H9 (cell line): Measurements from ENCODE around the gene KIF2C. TPM values are rescaled to one million over a fixed set of nuclear protein-coding genes. Genes with fewer than 3 reads are reported as not detected.

ENCODE experiments used
- DNase-seq: peaks from one replicate; pipeline ENCODE4 v3.0.0-alpha.2; 2017
- H2AFZ ChIP-seq: one replicate; pipeline ENCODE4 v1.6.1; 2013; ENCODE audit warnings: mild to moderate bottlenecking, low read length, control low read depth, moderate library complexity
- H2AK5ac ChIP-seq: 2 replicates; pipeline ENCODE4 v1.6.1; 2013; ENCODE audit warnings: low read length, control low read depth, mixed read lengths; ENCODE audit not compliant: insufficient read length
- H2BK120ac ChIP-seq: one replicate; pipeline ENCODE4 v1.6.1; 2013; ENCODE audit warnings: low read depth, mild to moderate bottlenecking, low read length, control low read depth, inconsistent platforms; ENCODE audit not compliant: poor library complexity, severe bottlenecking
- H2BK12ac ChIP-seq: 2 replicates; pipeline ENCODE4 v1.6.1; 2013; ENCODE audit warnings: low read length, control low read depth, mixed read lengths, low read depth; ENCODE audit not compliant: insufficient read length
- H2BK15ac ChIP-seq: 2 replicates; pipeline ENCODE4 v1.6.1; 2013; ENCODE audit warnings: low read depth, low read length, control low read depth
- H2BK20ac ChIP-seq: one replicate; pipeline ENCODE4 v1.6.1; 2013; ENCODE audit warnings: low read depth, mild to moderate bottlenecking, low read length, control low read depth, inconsistent platforms; ENCODE audit not compliant: poor library complexity, severe bottlenecking
- H2BK5ac ChIP-seq: 2 replicates; pipeline ENCODE4 v1.6.1; 2013; ENCODE audit warnings: low read length, control low read depth, mixed read lengths; ENCODE audit not compliant: insufficient read length
- H3K14ac ChIP-seq: 2 replicates; pipeline ENCODE4 v1.6.1; 2013; ENCODE audit warnings: low read length, control low read depth; ENCODE audit not compliant: insufficient read depth
- H3K18ac ChIP-seq: 2 replicates; pipeline ENCODE4 v1.6.1; 2013; ENCODE audit warnings: low read depth, mild to moderate bottlenecking, mixed read lengths, low read length, control low read depth; ENCODE audit not compliant: insufficient read length
- H3K23ac ChIP-seq: 2 replicates; pipeline ENCODE4 v1.6.1; 2013; ENCODE audit warnings: low read length, control low read depth, mixed read lengths, low read depth; ENCODE audit not compliant: insufficient read length
- H3K23me2 ChIP-seq: 2 replicates; pipeline ENCODE4 v1.6.1; 2013; ENCODE audit warnings: low read depth, mild to moderate bottlenecking, mixed read lengths, low read length, control low read depth; ENCODE audit not compliant: insufficient read length, poor library complexity, severe bottlenecking
- H3K27ac ChIP-seq: 2 replicates; pipeline ENCODE4 v1.5.1; 2013; ENCODE audit warnings: low read length, control low read depth, mixed read lengths, low read depth; ENCODE audit not compliant: insufficient read length
- H3K27me3 ChIP-seq: 2 replicates; pipeline ENCODE4 v1.6.1; 2013; ENCODE audit warnings: low read length, control low read depth, inconsistent platforms; ENCODE audit not compliant: insufficient read depth
- H3K4ac ChIP-seq: 2 replicates; pipeline ENCODE4 v1.6.1; 2013; ENCODE audit warnings: low read depth, mild to moderate bottlenecking, control low read depth, inconsistent platforms, low read length, moderate library complexity
- H3K4me1 ChIP-seq: 2 replicates; pipeline ENCODE4 v1.6.1; 2013; ENCODE audit warnings: low read length, control low read depth, inconsistent platforms; ENCODE audit not compliant: insufficient read depth
- H3K4me2 ChIP-seq: 2 replicates; pipeline ENCODE4 v1.6.1; 2013; ENCODE audit warnings: low read length, control low read depth, mixed read lengths; ENCODE audit not compliant: insufficient read length, insufficient read depth
- H3K56ac ChIP-seq: 2 replicates; pipeline ENCODE4 v1.6.1; 2013; ENCODE audit warnings: low read depth, mild to moderate bottlenecking, mixed read lengths, low read length, control low read depth; ENCODE audit not compliant: insufficient read length
- H3K79me1 ChIP-seq: 2 replicates; pipeline ENCODE4 v1.6.1; 2013; ENCODE audit warnings: low read depth, mild to moderate bottlenecking, moderate library complexity, low read length, control low read depth, inconsistent platforms; ENCODE audit not compliant: insufficient read depth, poor library complexity, severe bottlenecking
- H3K79me2 ChIP-seq: 2 replicates; pipeline ENCODE4 v1.6.1; 2013; ENCODE audit warnings: low read length, control low read depth, inconsistent platforms; ENCODE audit not compliant: insufficient read depth
- H3K9ac ChIP-seq: 2 replicates; pipeline ENCODE4 v1.6.1; 2013; ENCODE audit warnings: low read length, control low read depth, mixed read lengths; ENCODE audit not compliant: insufficient read length; ENCODE audit errors: extremely low read depth
- H3K9me3 ChIP-seq: one replicate; pipeline ENCODE4 v1.6.1; 2013; ENCODE audit warnings: low read depth, low read length, inconsistent platforms; ENCODE audit not compliant: control insufficient read depth
- H3T11ph ChIP-seq: one replicate; pipeline ENCODE4 v1.6.1; 2013; ENCODE audit warnings: mild to moderate bottlenecking, low read length, control low read depth, inconsistent platforms
- H4K20me1 ChIP-seq: one replicate; pipeline ENCODE4 v1.6.1; 2013; ENCODE audit not compliant: control insufficient read depth, insufficient read length, insufficient read depth
- H4K5ac ChIP-seq: 2 replicates; pipeline ENCODE4 v1.6.1; 2013; ENCODE audit warnings: low read depth, mild to moderate bottlenecking, mixed read lengths, low read length, control low read depth; ENCODE audit not compliant: insufficient read length
- H4K8ac ChIP-seq: replicated peaks from 2 replicates; pipeline ENCODE4 v1.6.1; 2013; ENCODE audit warnings: low read length, control low read depth, mixed read lengths, low read depth; ENCODE audit not compliant: insufficient read length
- H4K91ac ChIP-seq: 2 replicates; pipeline ENCODE4 v1.6.1; 2013; ENCODE audit warnings: low read depth, mild to moderate bottlenecking, moderate library complexity, mixed read lengths, low read length, control low read depth; ENCODE audit not compliant: insufficient read length
- H3K27ac Mint-ChIP-seq, 3 experiments: 2 replicates in 2 of 3; 3 replicates in 1 of 3; pipeline ENCODE4 v1.8.0; 2020 to 2021; ENCODE audit warnings: mixed read lengths in 3 of 3, mild to moderate bottlenecking in 1 of 3, moderate library complexity in 1 of 3
- H3K27me3 Mint-ChIP-seq: 2 replicates; pipeline ENCODE4 v1.8.0; 2021; ENCODE audit warnings: low read depth, mild to moderate bottlenecking, moderate library complexity, mixed read lengths
- H3K36me3 Mint-ChIP-seq, 3 experiments: 2 replicates in 2 of 3; 3 replicates in 1 of 3; pipeline ENCODE4 v1.8.0; 2020 to 2021; ENCODE audit warnings: low read depth in 3 of 3, mixed read lengths in 3 of 3; ENCODE audit not compliant: insufficient read depth in 1 of 3
- H3K4me1 Mint-ChIP-seq, 2 experiments: 2 replicates each; pipeline ENCODE4 v1.8.0; 2020; ENCODE audit warnings: mixed read lengths in 2 of 2
- H3K4me3 Mint-ChIP-seq, 2 experiments: 2 replicates in 1 of 2; 3 replicates in 1 of 2; pipeline ENCODE4 v1.8.0; 2020 to 2021; ENCODE audit warnings: mild to moderate bottlenecking in 2 of 2, mixed read lengths in 2 of 2, moderate library complexity in 1 of 2
- H3K9me3 Mint-ChIP-seq, 2 experiments: 2 replicates in 1 of 2; 3 replicates in 1 of 2; pipeline ENCODE4 v1.8.0; 2020; ENCODE audit warnings: mild to moderate bottlenecking in 2 of 2, mixed read lengths in 2 of 2, moderate library complexity in 1 of 2
- CTCF ChIP-seq: fragments of 200-600 bp; sonication (generic); conservative IDR thresholded peaks from 3 replicates; pipeline ENCODE4 v1.8.0; 2021; ENCODE audit warnings: antibody characterized with exemption, mild to moderate bottlenecking
- WGBS: extraction: QIAGEN DNeasy Blood & Tissue Kit; methylation state at CpG from one replicate; pipeline ENCODE4 v1.1.7; 2013; ENCODE audit warnings: missing lambda C conversion rate, low lambda C conversion rate, mixed read lengths; ENCODE audit not compliant: insufficient read length; ENCODE audit errors: extremely low coverage; 5-methylcytosine and 5-hydroxymethylcytosine counted together
- total RNA-seq: library from RNA; stranded (reverse); gene quantifications from 2 replicates; pipeline ENCODE4 v1.2.1, GENCODE V29; 2021

The KIF2C gene
- total RNA-seq, 1 experiment from 2014 or later, result 73.1 TPM

- Histone ChIP-seq H3K79me2 (no peaks in the 10 kb centered on the region), H3K27ac (no peak overlapping the region)
- peak overlapping the region; percentile 3 to 18; a peak in 2 of 5 replicates for H3K4me3 Mint-ChIP-seq
These were observed 62.8 kb downstream of the KIF2C start for GRCh38 chr1:44802306-44803061.

More at GRCh38 chr1:44802306-44803061, 62.8 kb downstream of the KIF2C start:
- H3K9ac ChIP-seq, result no peak overlapping the region
- H3K9me3 Mint-ChIP-seq, result no peaks in the 10 kb centered on the region
- no peak overlapping the region for H3T11ph ChIP-seq
- no peak for DNase-seq
- peaks cover 3% of the 10 kb centered on the region for H3K27me3 Mint-ChIP-seq
- H3K56ac ChIP-seq, result no peak overlapping the region
- H2BK120ac ChIP-seq, result no peak overlapping the region
- H2BK20ac ChIP-seq, result no peak overlapping the region
- H3K4me1 ChIP-seq, result peaks cover 6% of the 10 kb centered on the region; the same call in 1 of the 2 replicates
- H3K4me2 ChIP-seq, result no peak overlapping the region
- H2AFZ ChIP-seq, result no peak overlapping the region
- H3K27ac Mint-ChIP-seq, result no peak overlapping the region
- peaks cover 9% of the 10 kb centered on the region for H3K23me2 ChIP-seq
- no peak overlapping the region for H3K23ac ChIP-seq
- no peaks in the 10 kb centered on the region for H4K20me1 ChIP-seq
- no peak overlapping the region for H3K18ac ChIP-seq
- no peak overlapping the region for H2BK12ac ChIP-seq
- peaks cover 20 to 26% of the 10 kb centered on the region in 2 experiments for H3K4me1 Mint-ChIP-seq
- no peaks in the 10 kb centered on the region for H3K27me3 ChIP-seq
- no peak overlapping the region for H4K91ac ChIP-seq
- TF ChIP-seq CTCF, result no peak
- H3K79me1 ChIP-seq, result no peaks in the 10 kb centered on the region
- no peaks in the 10 kb centered on the region for H3K9me3 ChIP-seq
- H2AK5ac ChIP-seq, result no peak overlapping the region
- H3K4ac ChIP-seq, result no peak overlapping the region
- H4K5ac ChIP-seq, result no peak overlapping the region
- H2BK5ac ChIP-seq, result no peak overlapping the region
- peaks cover 3 to 44% (median 26%) of the 10 kb centered on the region in 3 experiments for H3K36me3 Mint-ChIP-seq
- no peak overlapping the region for H4K8ac ChIP-seq
- no CpG with 5 or more reads among the region's 13 CpGs for WGBS
- H3K14ac ChIP-seq, result no peak overlapping the region
- no peak overlapping the region for H2BK15ac ChIP-seq
